Measurements from ENCODE around the gene CELF2.

Gene CELF2

DNA sequence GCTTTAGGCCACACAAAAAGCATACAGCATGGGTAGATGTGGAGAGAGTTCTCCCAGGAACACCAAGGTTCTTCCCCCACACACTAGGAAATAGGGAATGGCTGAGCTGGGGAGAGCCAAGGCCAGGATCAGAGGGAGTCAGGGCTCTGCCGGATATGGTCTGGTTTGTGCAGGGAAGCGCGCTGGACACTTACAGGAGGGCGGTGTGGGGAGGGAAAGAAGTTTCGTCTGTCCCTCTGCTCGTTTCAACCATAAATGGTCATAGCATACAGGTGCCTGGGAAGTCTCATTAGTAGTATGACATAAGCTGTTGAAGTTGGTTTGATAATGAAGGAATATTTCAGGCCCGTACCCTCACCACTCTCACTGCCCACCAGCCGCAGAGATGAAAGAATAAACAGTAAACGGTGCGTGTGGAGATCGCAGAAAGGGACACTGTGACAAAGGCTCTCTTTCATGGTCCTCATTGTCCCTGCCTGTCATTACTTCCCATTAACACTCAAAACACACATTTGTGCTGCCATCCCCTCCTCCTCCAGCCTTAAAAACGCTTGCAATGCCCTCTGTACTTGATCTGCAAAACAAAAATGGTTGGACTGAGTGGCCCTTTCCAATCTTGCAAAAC is 207.2 kb downstream of the CELF2 start:
- no peaks in the 10 kb centered on the region for H3K9me2 ChIP-seq (replicated peaks; ENCODE audit: control insufficient read depth, low read length)
- TF ChIP-seq EZH2phosphoT487 (IDR thresholded peaks at IDR 0.05; ENCODE audit: borderline replicate concordance, low read length), result no peak
- TF ChIP-seq, protein P1, sequence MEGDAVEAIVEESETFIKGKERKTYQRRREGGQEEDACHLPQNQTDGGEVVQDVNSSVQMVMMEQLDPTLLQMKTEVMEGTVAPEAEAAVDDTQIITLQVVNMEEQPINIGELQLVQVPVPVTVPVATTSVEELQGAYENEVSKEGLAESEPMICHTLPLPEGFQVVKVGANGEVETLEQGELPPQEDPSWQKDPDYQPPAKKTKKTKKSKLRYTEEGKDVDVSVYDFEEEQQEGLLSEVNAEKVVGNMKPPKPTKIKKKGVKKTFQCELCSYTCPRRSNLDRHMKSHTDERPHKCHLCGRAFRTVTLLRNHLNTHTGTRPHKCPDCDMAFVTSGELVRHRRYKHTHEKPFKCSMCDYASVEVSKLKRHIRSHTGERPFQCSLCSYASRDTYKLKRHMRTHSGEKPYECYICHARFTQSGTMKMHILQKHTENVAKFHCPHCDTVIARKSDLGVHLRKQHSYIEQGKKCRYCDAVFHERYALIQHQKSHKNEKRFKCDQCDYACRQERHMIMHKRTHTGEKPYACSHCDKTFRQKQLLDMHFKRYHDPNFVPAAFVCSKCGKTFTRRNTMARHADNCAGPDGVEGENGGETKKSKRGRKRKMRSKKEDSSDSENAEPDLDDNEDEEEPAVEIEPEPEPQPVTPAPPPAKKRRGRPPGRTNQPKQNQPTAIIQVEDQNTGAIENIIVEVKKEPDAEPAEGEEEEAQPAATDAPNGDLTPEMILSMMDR (IDR thresholded peaks at IDR 0.05; ENCODE audit: low read depth, low read length, poor library complexity, severe bottlenecking), result no peak
- H3K36me3 ChIP-seq (ENCODE audit: control insufficient read depth, low read length), result no peaks in the 10 kb centered on the region
- no peak overlapping the region for H3K4me2 ChIP-seq (ENCODE audit: low read length)
- peaks cover 31% of the 10 kb centered on the region for H3K27me3 ChIP-seq (ENCODE audit: control insufficient read depth, low read length)
- H3F3A ChIP-seq (ENCODE audit: control insufficient read depth, insufficient read depth), result no peaks in the 10 kb centered on the region
- no peaks in the 10 kb centered on the region for H4K20me1 ChIP-seq (ENCODE audit: control insufficient read depth, insufficient read depth, low read depth, low read length)
- no peak overlapping the region for H3K4me3 ChIP-seq (ENCODE audit: low read length)
- no peak overlapping the region for H3K27ac ChIP-seq (ENCODE audit: low read depth, low read length)
- no peaks in the 10 kb centered on the region for H3K79me2 ChIP-seq (ENCODE audit: control insufficient read depth, low read length)
- H3K9me3 ChIP-seq (ENCODE audit: control insufficient read depth, insufficient read depth, low read length), result no peaks in the 10 kb centered on the region
- peaks cover 16% of the 10 kb centered on the region for H3K4me1 ChIP-seq (ENCODE audit: control insufficient read depth, low read length)

DNA sequence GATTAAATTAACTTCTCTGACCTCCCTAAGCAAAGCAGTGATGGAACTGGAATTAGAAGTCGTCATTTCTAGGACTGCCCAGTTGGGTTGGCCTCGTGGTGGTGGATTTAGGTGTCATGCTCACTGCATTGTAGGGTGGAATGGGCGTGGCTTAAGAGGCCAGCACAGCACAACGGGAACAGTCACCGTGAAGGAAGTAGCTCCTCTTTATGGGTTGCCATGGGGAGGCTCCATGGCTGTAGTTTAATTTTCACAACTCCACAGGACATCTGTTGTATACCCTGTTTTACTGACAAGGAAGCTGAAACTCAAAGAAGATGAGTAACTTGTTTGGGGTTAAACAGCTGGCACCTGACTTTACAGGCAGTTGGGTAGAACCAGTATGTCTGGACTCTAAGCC is 208.3 kb downstream of the CELF2 start:
- H3K4me2 ChIP-seq (ENCODE audit: low read length), result no peak overlapping the region
- TF ChIP-seq EZH2phosphoT487 (IDR thresholded peaks at IDR 0.05; ENCODE audit: borderline replicate concordance, low read length), result no peak
- TF ChIP-seq, protein P1 (IDR thresholded peaks at IDR 0.05; ENCODE audit: low read depth, low read length, poor library complexity, severe bottlenecking), result no peak
- H3K79me2 ChIP-seq (ENCODE audit: control insufficient read depth, low read length), result no peaks in the 10 kb centered on the region
- no peaks in the 10 kb centered on the region for H3K9me2 ChIP-seq (replicated peaks; ENCODE audit: control insufficient read depth, low read length)
- H3K27ac ChIP-seq (ENCODE audit: low read depth, low read length), result no peak overlapping the region
- H4K20me1 ChIP-seq (ENCODE audit: control insufficient read depth, insufficient read depth, low read depth, low read length), result no peaks in the 10 kb centered on the region
- H3K36me3 ChIP-seq (ENCODE audit: control insufficient read depth, low read length), result no peaks in the 10 kb centered on the region
- H3K4me3 ChIP-seq (ENCODE audit: low read length), result no peak overlapping the region
- H3K27me3 ChIP-seq (ENCODE audit: control insufficient read depth, low read length), result peaks cover 28% of the 10 kb centered on the region
- no peaks in the 10 kb centered on the region for H3K9me3 ChIP-seq (ENCODE audit: control insufficient read depth, insufficient read depth, low read length)
- peaks cover 18% of the 10 kb centered on the region for H3K4me1 ChIP-seq (ENCODE audit: control insufficient read depth, low read length)
- H3F3A ChIP-seq (ENCODE audit: control insufficient read depth, insufficient read depth), result no peaks in the 10 kb centered on the region

DNA sequence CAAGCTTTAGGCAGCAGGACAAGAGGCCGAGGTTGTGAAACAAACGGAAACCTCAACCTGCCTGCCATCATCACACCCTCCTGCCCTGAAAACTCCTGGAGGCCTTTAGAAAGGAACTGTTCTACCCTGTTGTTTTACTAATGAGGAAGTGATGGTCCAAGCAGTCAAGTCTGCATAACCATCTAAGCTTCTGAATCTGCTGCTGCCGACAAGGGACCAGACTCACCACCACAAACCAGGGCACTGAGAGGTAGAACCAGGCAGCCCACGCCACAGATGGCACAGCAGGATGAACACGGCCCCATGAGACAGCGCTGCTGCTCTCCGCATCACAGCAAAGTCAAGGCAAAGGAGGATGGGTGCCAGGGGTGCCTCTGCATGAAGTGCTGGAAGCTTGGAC is 209.4 kb downstream of the CELF2 start:
- TF ChIP-seq EZH2phosphoT487 (IDR thresholded peaks at IDR 0.05; ENCODE audit: borderline replicate concordance, low read length), result no peak
- TF ChIP-seq, protein P1 (IDR thresholded peaks at IDR 0.05; ENCODE audit: low read depth, low read length, poor library complexity, severe bottlenecking), result no peak
- no peaks in the 10 kb centered on the region for H3F3A ChIP-seq (ENCODE audit: control insufficient read depth, insufficient read depth)
- H3K9me2 ChIP-seq (replicated peaks; ENCODE audit: control insufficient read depth, low read length), result no peaks in the 10 kb centered on the region
- H3K27me3 ChIP-seq (ENCODE audit: control insufficient read depth, low read length), result peaks cover 31% of the 10 kb centered on the region
- H3K4me2 ChIP-seq (ENCODE audit: low read length), result peak overlapping the region; percentile 14; the same call in 1 of the 2 replicates
- H3K36me3 ChIP-seq (ENCODE audit: control insufficient read depth, low read length), result no peaks in the 10 kb centered on the region
- H3K9me3 ChIP-seq (ENCODE audit: control insufficient read depth, insufficient read depth, low read length), result no peaks in the 10 kb centered on the region
- H4K20me1 ChIP-seq (ENCODE audit: control insufficient read depth, insufficient read depth, low read depth, low read length), result no peaks in the 10 kb centered on the region
- H3K27ac ChIP-seq (ENCODE audit: low read depth, low read length), result no peak overlapping the region
- H3K4me1 ChIP-seq (ENCODE audit: control insufficient read depth, low read length), result peaks cover 23% of the 10 kb centered on the region
- H3K79me2 ChIP-seq (ENCODE audit: control insufficient read depth, low read length), result no peaks in the 10 kb centered on the region
- H3K4me3 ChIP-seq (ENCODE audit: low read length), result no peak overlapping the region

Measured in DOHH2 (cell line).